Measurements from ENCODE around the gene ANGPT4.
"Not testable (repeated sequence)": the region's sequence is repeated elsewhere in the genome, so short reads cannot be mapped to it uniquely, and the experiment has no call there.

Gene ANGPT4

GRCh38 chr20:834151-834746, 81.9 kb downstream of the ANGPT4 start:
- peaks cover 43% of the 10 kb centered on the region for H3K79me2 ChIP-seq (ENCODE audit: control insufficient read depth, insufficient read depth, low read length, unreplicated experiment)
- no peaks in the 10 kb centered on the region for H3K36me3 ChIP-seq (ENCODE audit: insufficient read depth, low read length)
- 0 out of 2 replicates have a peak overlapping the region, but pooled peaks have one; percentile 71 for H3K27ac ChIP-seq (ENCODE audit: low read depth, low read length)
- H3K4me1 ChIP-seq (ENCODE audit: control insufficient read depth, insufficient read depth, low read length, unreplicated experiment): peaks cover 24% of the 10 kb centered on the region
- H2AFZ ChIP-seq (ENCODE audit: low read length, unreplicated experiment): peak overlapping the region; percentile 83
- H3K4me3 ChIP-seq (ENCODE audit: low read depth, low read length): peak overlapping the region; percentile 86
- no peaks in the 10 kb centered on the region for H3K27me3 ChIP-seq (ENCODE audit: insufficient read depth, low read length)

DNA sequence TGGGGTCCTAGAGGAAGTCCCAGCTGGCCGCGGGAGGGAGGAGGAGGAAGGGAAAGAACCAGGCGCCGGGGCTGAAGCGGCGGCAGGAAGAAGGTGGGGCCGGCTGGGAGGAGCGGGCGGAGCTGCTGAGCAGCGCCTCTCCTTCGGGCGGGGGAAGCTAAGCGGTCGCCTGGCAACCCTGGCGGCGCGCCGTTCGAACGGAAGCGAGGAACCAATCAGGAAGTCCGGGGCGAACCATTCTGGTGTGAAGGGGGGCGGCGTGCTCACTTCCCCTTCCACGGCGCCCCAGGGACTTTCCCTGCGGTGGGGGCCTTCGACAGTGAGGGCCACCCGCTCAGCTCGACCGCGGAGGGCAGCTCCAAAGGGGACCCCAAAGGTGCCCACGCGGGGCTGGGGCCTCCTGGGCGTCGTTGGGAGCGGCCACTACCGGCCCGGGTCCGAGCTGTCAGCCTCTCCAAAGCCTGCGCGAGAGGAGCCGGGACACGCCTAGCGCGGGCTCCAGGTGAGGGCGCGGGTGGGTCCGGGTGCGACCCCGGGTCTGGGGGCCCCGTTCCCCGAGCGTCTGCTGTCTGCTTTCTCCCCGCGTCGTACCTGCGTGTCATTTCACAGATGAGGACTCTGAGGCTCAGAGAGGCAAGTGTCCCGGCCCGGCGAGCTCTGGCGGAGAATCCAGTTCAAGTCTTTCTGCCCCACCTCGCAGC, 82.5 kb downstream of the ANGPT4 start, which contains the start of gene FAM110A:
Gene FAM110A, plus strand, starts transcription at position 266 of the 701 bp plus-strand sequence. CDS start 11,090 bp downstream, outside the sequence.
- Histone ChIP-seq H3K4me1 (ENCODE audit: control insufficient read depth, insufficient read depth, low read length, unreplicated experiment) (peaks cover 24% of the 10 kb centered on the region), H3K4me3 (ENCODE audit: low read depth, low read length) (peak within 1 kb of the TSS; percentile 86), H2AFZ (ENCODE audit: low read length, unreplicated experiment) (peak within 1 kb of the TSS; percentile 95), H3K36me3 (ENCODE audit: insufficient read depth, low read length) (no peaks in the 10 kb centered on the region), H3K79me2 (ENCODE audit: control insufficient read depth, insufficient read depth, low read length, unreplicated experiment) (peaks cover 37% of the 10 kb centered on the region), H3K27ac (ENCODE audit: low read depth, low read length) (peak within 1 kb of the TSS; percentile 71), H3K27me3 (ENCODE audit: insufficient read depth, low read length) (no peaks in the 10 kb centered on the region)

DNA sequence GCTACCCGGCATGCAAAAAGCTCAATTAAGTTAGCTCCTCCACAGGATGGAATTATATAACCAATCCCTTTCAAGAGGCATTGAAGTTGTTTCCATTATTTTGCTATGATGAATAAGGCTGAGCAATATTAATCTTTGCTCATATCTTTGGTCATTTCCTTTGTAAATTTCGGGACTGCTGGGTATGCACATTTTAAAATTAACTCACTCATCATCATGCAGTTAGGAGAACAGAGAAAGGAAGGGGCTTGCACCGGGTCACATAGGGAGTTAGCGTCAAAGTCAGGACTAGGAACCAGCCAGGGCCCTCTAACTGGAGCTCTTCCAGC, 83.0 kb downstream of the ANGPT4 start:
- Histone ChIP-seq H3K79me2 (ENCODE audit: control insufficient read depth, insufficient read depth, low read length, unreplicated experiment) (peaks cover 32% of the 10 kb centered on the region), H3K27me3 (ENCODE audit: insufficient read depth, low read length) (no peaks in the 10 kb centered on the region), H3K27ac (ENCODE audit: low read depth, low read length) (peak overlapping the region; percentile 64), H2AFZ (ENCODE audit: low read length, unreplicated experiment) (peak overlapping the region; percentile 95), H3K36me3 (ENCODE audit: insufficient read depth, low read length) (no peaks in the 10 kb centered on the region), H3K4me3 (ENCODE audit: low read depth, low read length) (peak overlapping the region; percentile 86), H3K4me1 (ENCODE audit: control insufficient read depth, insufficient read depth, low read length, unreplicated experiment) (peaks cover 24% of the 10 kb centered on the region)

GRCh38 chr20:831956-832355, 84.2 kb downstream of the ANGPT4 start:
- H3K79me2 ChIP-seq (ENCODE audit: control insufficient read depth, insufficient read depth, low read length, unreplicated experiment): peaks cover 21% of the 10 kb centered on the region
- no peak overlapping the region for H3K27ac ChIP-seq (ENCODE audit: low read depth, low read length)
- H3K4me3 ChIP-seq (ENCODE audit: low read depth, low read length): no peak overlapping the region
- H3K36me3 ChIP-seq (ENCODE audit: insufficient read depth, low read length): no peaks in the 10 kb centered on the region
- H3K27me3 ChIP-seq (ENCODE audit: insufficient read depth, low read length): no peaks in the 10 kb centered on the region
- no peak overlapping the region for H2AFZ ChIP-seq (ENCODE audit: low read length, unreplicated experiment)
- peaks cover 18% of the 10 kb centered on the region for H3K4me1 ChIP-seq (ENCODE audit: control insufficient read depth, insufficient read depth, low read length, unreplicated experiment)

- H3K79me2 ChIP-seq (ENCODE audit: control insufficient read depth, insufficient read depth, low read length, unreplicated experiment): peaks cover 21% of the 10 kb centered on the region
- no peaks in the 10 kb centered on the region for H3K36me3 ChIP-seq (ENCODE audit: insufficient read depth, low read length)
- H3K27me3 ChIP-seq (ENCODE audit: insufficient read depth, low read length): no peaks in the 10 kb centered on the region
- no peak overlapping the region for H2AFZ ChIP-seq (ENCODE audit: low read length, unreplicated experiment)
- no peak overlapping the region for H3K4me3 ChIP-seq (ENCODE audit: low read depth, low read length)
- H3K27ac ChIP-seq (ENCODE audit: low read depth, low read length): no peak overlapping the region
- H3K4me1 ChIP-seq (ENCODE audit: control insufficient read depth, insufficient read depth, low read length, unreplicated experiment): peaks cover 14% of the 10 kb centered on the region
Observed at GRCh38 chr20:831251-831650, 84.9 kb downstream of the ANGPT4 start.

GRCh38 chr20:830011-830521, 86.1 kb downstream of the ANGPT4 start:
- peaks cover 11% of the 10 kb centered on the region for H3K79me2 ChIP-seq (ENCODE audit: control insufficient read depth, insufficient read depth, low read length, unreplicated experiment)
- peaks cover 4% of the 10 kb centered on the region for H3K4me1 ChIP-seq (ENCODE audit: control insufficient read depth, insufficient read depth, low read length, unreplicated experiment)
- no peak overlapping the region for H3K4me3 ChIP-seq (ENCODE audit: low read depth, low read length)
- H2AFZ ChIP-seq (ENCODE audit: low read length, unreplicated experiment): no peak overlapping the region
- no peaks in the 10 kb centered on the region for H3K36me3 ChIP-seq (ENCODE audit: insufficient read depth, low read length)
- H3K27ac ChIP-seq (ENCODE audit: low read depth, low read length): peak overlapping the region; percentile 60
- no peaks in the 10 kb centered on the region for H3K27me3 ChIP-seq (ENCODE audit: insufficient read depth, low read length)

- Histone ChIP-seq H3K4me1 (ENCODE audit: control insufficient read depth, insufficient read depth, low read length, unreplicated experiment) (peaks cover 4% of the 10 kb centered on the region), H3K36me3 (ENCODE audit: insufficient read depth, low read length) (no peaks in the 10 kb centered on the region), H2AFZ (ENCODE audit: low read length, unreplicated experiment) (no peak overlapping the region), H3K27me3 (ENCODE audit: insufficient read depth, low read length) (no peaks in the 10 kb centered on the region), H3K27ac (ENCODE audit: low read depth, low read length) (peak overlapping the region; percentile 60), H3K4me3 (ENCODE audit: low read depth, low read length) (no peak overlapping the region), H3K79me2 (ENCODE audit: control insufficient read depth, insufficient read depth, low read length, unreplicated experiment) (peaks cover 8% of the 10 kb centered on the region)
Observed at GRCh38 chr20:829551-829950, 86.6 kb downstream of the ANGPT4 start.

GRCh38 chr20:828987-829386, 87.1 kb downstream of the ANGPT4 start:
- H3K27ac ChIP-seq (ENCODE audit: low read depth, low read length): 0 out of 2 replicates have a peak overlapping the region, but pooled peaks have one; percentile 60
- H3K4me3 ChIP-seq (ENCODE audit: low read depth, low read length): no peak overlapping the region
- no peaks in the 10 kb centered on the region for H3K36me3 ChIP-seq (ENCODE audit: insufficient read depth, low read length)
- H3K27me3 ChIP-seq (ENCODE audit: insufficient read depth, low read length): no peaks in the 10 kb centered on the region
- peaks cover 4% of the 10 kb centered on the region for H3K4me1 ChIP-seq (ENCODE audit: control insufficient read depth, insufficient read depth, low read length, unreplicated experiment)
- peaks cover 2% of the 10 kb centered on the region for H3K79me2 ChIP-seq (ENCODE audit: control insufficient read depth, insufficient read depth, low read length, unreplicated experiment)
- no peak overlapping the region for H2AFZ ChIP-seq (ENCODE audit: low read length, unreplicated experiment)

- not testable (repeated sequence) for H3K36me3 ChIP-seq (ENCODE audit: insufficient read depth, low read length); H3K79me2 ChIP-seq (ENCODE audit: control insufficient read depth, insufficient read depth, low read length, unreplicated experiment); H2AFZ ChIP-seq (ENCODE audit: low read length, unreplicated experiment); H3K27me3 ChIP-seq (ENCODE audit: insufficient read depth, low read length); H3K4me1 ChIP-seq (ENCODE audit: control insufficient read depth, insufficient read depth, low read length, unreplicated experiment); H3K4me3 ChIP-seq (ENCODE audit: low read depth, low read length); H3K27ac ChIP-seq (ENCODE audit: low read depth, low read length)
Observed at GRCh38 chr20:827981-828380, 88.2 kb downstream of the ANGPT4 start.

DNA sequence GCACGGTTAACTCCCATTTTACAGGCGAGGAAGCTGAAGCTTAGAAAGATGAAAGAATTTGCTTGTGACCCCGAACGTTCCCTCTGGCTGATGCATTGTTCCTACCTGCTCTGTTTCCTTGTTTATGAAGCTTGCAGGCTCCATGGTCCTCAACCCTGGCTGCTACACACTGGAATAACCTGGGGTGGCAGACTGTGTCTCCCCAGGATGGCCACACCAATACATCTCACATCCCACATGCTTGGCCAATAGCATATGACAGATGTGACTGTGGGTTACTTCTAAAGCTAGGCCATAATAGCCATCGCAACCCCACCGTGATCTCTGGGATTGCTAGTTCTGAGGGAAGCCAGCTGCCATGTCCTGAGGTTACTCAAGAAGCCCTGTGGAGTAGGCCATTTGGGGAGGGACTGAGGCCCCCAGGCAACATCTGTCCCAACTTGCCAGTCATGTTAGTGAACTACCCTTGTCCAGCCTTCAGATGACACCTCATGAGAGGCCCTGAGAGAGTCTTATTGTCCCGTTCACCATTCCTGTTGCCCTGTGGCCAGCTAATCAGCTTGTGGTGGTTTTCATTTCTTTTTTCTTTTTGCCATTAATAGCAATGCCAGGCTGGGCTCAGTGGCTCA, 89.3 kb downstream of the ANGPT4 start:
- no peaks in the 10 kb centered on the region for H3K79me2 ChIP-seq (ENCODE audit: control insufficient read depth, insufficient read depth, low read length, unreplicated experiment)
- H3K27me3 ChIP-seq (ENCODE audit: insufficient read depth, low read length): no peaks in the 10 kb centered on the region
- H3K4me1 ChIP-seq (ENCODE audit: control insufficient read depth, insufficient read depth, low read length, unreplicated experiment): peaks cover 4% of the 10 kb centered on the region
- no peak overlapping the region for H3K4me3 ChIP-seq (ENCODE audit: low read depth, low read length)
- no peak overlapping the region for H2AFZ ChIP-seq (ENCODE audit: low read length, unreplicated experiment)
- H3K36me3 ChIP-seq (ENCODE audit: insufficient read depth, low read length): no peaks in the 10 kb centered on the region
- no peak overlapping the region for H3K27ac ChIP-seq (ENCODE audit: low read depth, low read length)
